ENCODE data around the gene PRLR. TPM values are rescaled to one million over a fixed set of nuclear protein-coding genes. Genes with fewer than 3 reads are reported as not detected.

PRLR gene
- total RNA-seq, 4 donors from 2014 or later = 0.10 to 0.65 (median 0.39) TPM

GRCh38 chr5:35089334-35090314 lies 140.7 kb downstream of the PRLR start:
- in situ Hi-C loops (cut with MboI; ENCODE audit: low sequenced_read_pairs in 4 of 4) (loop anchor here in 1 of 4 donors (25.0 kb wide), 1 partner anchor 823 kb away; no protein-coding TSS in a partner anchor), intact Hi-C loops (cut with DNase I; ENCODE audit: low total_unique reads) (no loop called here)

GRCh38 chr5:35087991-35088390 lies 142.3 kb downstream of the PRLR start:
- Histone ChIP-seq H3K9me3 (no peaks in the 10 kb centered on the region), H3K36me3 (no peaks in the 10 kb centered on the region), H3K4me3 (no peak overlapping the region), H3K4me1 (no peaks in the 10 kb centered on the region), H3K27ac (no peak overlapping the region), H3K27me3 (no peaks in the 10 kb centered on the region)
- no peak for ATAC-seq
- DNase-seq = no peak
- in situ Hi-C loops (cut with MboI; ENCODE audit: low sequenced_read_pairs in 4 of 4) (loop anchor here in 1 of 4 donors (25.0 kb wide), 1 partner anchor 824 kb away; no protein-coding TSS in a partner anchor), intact Hi-C loops (cut with DNase I; ENCODE audit: low total_unique reads) (no loop called here)
- TF ChIP-seq CTCF (IDR thresholded peaks at IDR 0.05 in 4 of 5, conservative IDR thresholded peaks at IDR 0.05 in 1 of 5) = no peak
- no peak for TF ChIP-seq POLR2A (IDR thresholded peaks at IDR 0.05)

More at GRCh38 chr5:35089334-35090314, 140.7 kb downstream of the PRLR start:
- Histone ChIP-seq H3K27me3 (no peaks in the 10 kb centered on the region), H3K4me1 (no peaks in the 10 kb centered on the region), H3K27ac (no peak overlapping the region), H3K9me3 (no peaks in the 10 kb centered on the region), H3K4me3 (no peak overlapping the region), H3K36me3 (no peaks in the 10 kb centered on the region)
- TF ChIP-seq CTCF (IDR thresholded peaks at IDR 0.05 in 4 of 5, conservative IDR thresholded peaks at IDR 0.05 in 1 of 5) = peak in 3 of 5 experiments; percentile 24 to 33 (median 29)
- TF ChIP-seq POLR2A (IDR thresholded peaks at IDR 0.05) = no peak
- ATAC-seq = no peak
- peak in 1 of 2 donors; percentile 17 for DNase-seq

- Histone ChIP-seq H3K4me1 (no peaks in the 10 kb centered on the region), H3K27ac (no peak overlapping the region), H3K9me3 (no peaks in the 10 kb centered on the region), H3K4me3 (no peak overlapping the region), H3K27me3 (no peaks in the 10 kb centered on the region), H3K36me3 (no peaks in the 10 kb centered on the region)
- in situ Hi-C loops (cut with MboI; ENCODE audit: low sequenced_read_pairs in 4 of 4) = loop anchor here in 1 of 4 donors (25.0 kb wide), 1 partner anchor 829 kb away; no protein-coding TSS in a partner anchor
- intact Hi-C loops (cut with DNase I; ENCODE audit: low total_unique reads) = no loop called here
- ATAC-seq = no peak
- no peak for TF ChIP-seq CTCF (IDR thresholded peaks at IDR 0.05 in 4 of 5, conservative IDR thresholded peaks at IDR 0.05 in 1 of 5)
- DNase-seq = no peak
Observed at GRCh38 chr5:35083150-35083549, 147.1 kb downstream of the PRLR start.

GRCh38 chr5:35082530-35082929 lies 147.8 kb downstream of the PRLR start:
- no peaks in the 10 kb centered on the region for H3K27me3 ChIP-seq
- no peaks in the 10 kb centered on the region for H3K9me3 ChIP-seq
- in situ Hi-C loops (cut with MboI; ENCODE audit: low sequenced_read_pairs in 4 of 4) = loop anchor here in 1 of 4 donors (25.0 kb wide), 1 partner anchor 830 kb away; no protein-coding TSS in a partner anchor
- H3K27ac ChIP-seq = no peak overlapping the region
- H3K4me3 ChIP-seq = no peak overlapping the region
- no peaks in the 10 kb centered on the region for H3K36me3 ChIP-seq
- no peak for DNase-seq
- H3K4me1 ChIP-seq = no peaks in the 10 kb centered on the region
- intact Hi-C loops (cut with DNase I; ENCODE audit: low total_unique reads) = no loop called here
- TF ChIP-seq CTCF (IDR thresholded peaks at IDR 0.05 in 4 of 5, conservative IDR thresholded peaks at IDR 0.05 in 1 of 5) (no peak), POLR2A (IDR thresholded peaks at IDR 0.05) (no peak)
- ATAC-seq = no peak

All from gastrocnemius medialis (tissue), 4 donors.